ENCODE results near the gene PODXL2.

GRCh38 chr3:127630811-127631714, 2.1 kb downstream of the PODXL2 start:
- TF ChIP-seq JUN (CRISPR knock-in tag; IDR thresholded peaks at IDR 0.05) (no peak), NFYB (CRISPR knock-in tag; conservative IDR thresholded peaks at IDR 0.05; ENCODE audit: low read depth) (no peak), CBFB (CRISPR knock-in tag; IDR thresholded peaks at IDR 0.05; ENCODE audit: low read depth) (no peak), ZMAT4 (CRISPR knock-in tag; IDR thresholded peaks at IDR 0.05) (no peak), ZNF425 (CRISPR knock-in tag; conservative IDR thresholded peaks at IDR 0.05) (no peak), USF1 (CRISPR knock-in tag; IDR thresholded peaks at IDR 0.05) (no peak), ZNF423 (CRISPR knock-in tag; IDR thresholded peaks at IDR 0.05) (no peak), CREB1 (CRISPR knock-in tag; IDR thresholded peaks at IDR 0.05) (no peak), MAX (CRISPR knock-in tag; IDR thresholded peaks at IDR 0.05) (no peak), ZNF263 (CRISPR knock-in tag; IDR thresholded peaks at IDR 0.05; ENCODE audit: low read depth) (no peak), ATF3 (CRISPR knock-in tag; conservative IDR thresholded peaks at IDR 0.05) (no peak)
- TF ChIP-seq, protein P1, sequence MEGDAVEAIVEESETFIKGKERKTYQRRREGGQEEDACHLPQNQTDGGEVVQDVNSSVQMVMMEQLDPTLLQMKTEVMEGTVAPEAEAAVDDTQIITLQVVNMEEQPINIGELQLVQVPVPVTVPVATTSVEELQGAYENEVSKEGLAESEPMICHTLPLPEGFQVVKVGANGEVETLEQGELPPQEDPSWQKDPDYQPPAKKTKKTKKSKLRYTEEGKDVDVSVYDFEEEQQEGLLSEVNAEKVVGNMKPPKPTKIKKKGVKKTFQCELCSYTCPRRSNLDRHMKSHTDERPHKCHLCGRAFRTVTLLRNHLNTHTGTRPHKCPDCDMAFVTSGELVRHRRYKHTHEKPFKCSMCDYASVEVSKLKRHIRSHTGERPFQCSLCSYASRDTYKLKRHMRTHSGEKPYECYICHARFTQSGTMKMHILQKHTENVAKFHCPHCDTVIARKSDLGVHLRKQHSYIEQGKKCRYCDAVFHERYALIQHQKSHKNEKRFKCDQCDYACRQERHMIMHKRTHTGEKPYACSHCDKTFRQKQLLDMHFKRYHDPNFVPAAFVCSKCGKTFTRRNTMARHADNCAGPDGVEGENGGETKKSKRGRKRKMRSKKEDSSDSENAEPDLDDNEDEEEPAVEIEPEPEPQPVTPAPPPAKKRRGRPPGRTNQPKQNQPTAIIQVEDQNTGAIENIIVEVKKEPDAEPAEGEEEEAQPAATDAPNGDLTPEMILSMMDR (IDR thresholded peaks at IDR 0.05): no peak
- TF ChIP-seq, protein P2, sequence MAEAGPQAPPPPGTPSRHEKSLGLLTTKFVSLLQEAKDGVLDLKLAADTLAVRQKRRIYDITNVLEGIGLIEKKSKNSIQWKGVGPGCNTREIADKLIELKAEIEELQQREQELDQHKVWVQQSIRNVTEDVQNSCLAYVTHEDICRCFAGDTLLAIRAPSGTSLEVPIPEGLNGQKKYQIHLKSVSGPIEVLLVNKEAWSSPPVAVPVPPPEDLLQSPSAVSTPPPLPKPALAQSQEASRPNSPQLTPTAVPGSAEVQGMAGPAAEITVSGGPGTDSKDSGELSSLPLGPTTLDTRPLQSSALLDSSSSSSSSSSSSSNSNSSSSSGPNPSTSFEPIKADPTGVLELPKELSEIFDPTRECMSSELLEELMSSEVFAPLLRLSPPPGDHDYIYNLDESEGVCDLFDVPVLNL (CRISPR knock-in tag; IDR thresholded peaks at IDR 0.05; ENCODE audit: borderline replicate concordance, low read depth): no peak
